NCI-H2196 (cell line): ENCODE measurements around the gene MTARC2.
A peak's percentile ranks its signal among the peaks of the same experiment; 100 is the strongest.
"Not testable (repeated sequence)": the region's sequence is repeated elsewhere in the genome, so short reads cannot be mapped to it uniquely, and the experiment has no call there.

Source experiments
- DNase-seq: peaks from one replicate; lab custom pipeline; 2025; ENCODE audit not compliant: unreplicated experiment; lab: John Stamatoyannopoulos, UW

Gene MTARC2

GRCh38 chr1:220732137-220732536, 16.0 kb upstream of the MTARC2 start:
- DNase-seq: peak; percentile 12

GRCh38 chr1:220732621-220733020, 15.5 kb upstream of the MTARC2 start:
- no peak for DNase-seq

- DNase-seq: peak; percentile 80
These were observed 15.0 kb upstream of the MTARC2 start for GRCh38 chr1:220733086-220733601.

GRCh38 chr1:220734571-220735326, 13.4 kb upstream of the MTARC2 start:
- DNase-seq: no peak

GRCh38 chr1:220736283-220736682, 11.8 kb upstream of the MTARC2 start:
- not testable (repeated sequence) for DNase-seq

GRCh38 chr1:220741349-220741748, 6.8 kb upstream of the MTARC2 start:
- no peak for DNase-seq

GRCh38 chr1:220741825-220742224, 6.3 kb upstream of the MTARC2 start:
- DNase-seq: no peak

GRCh38 chr1:220742520-220742919, 5.6 kb upstream of the MTARC2 start:
- DNase-seq: no peak

GRCh38 chr1:220746851-220747250, 1.3 kb upstream of the MTARC2 start:
- no peak for DNase-seq

- no peak for DNase-seq
These were observed 559 bp upstream of the MTARC2 start for GRCh38 chr1:220747437-220748088.

GRCh38 chr1:220748936-220749335, 814 bp downstream of the MTARC2 start:
- no peak for DNase-seq

- no peak for DNase-seq
These were observed 2.0 kb downstream of the MTARC2 start for GRCh38 chr1:220750131-220750515.

GRCh38 chr1:220751111-220751510, 3.0 kb downstream of the MTARC2 start:
- no peak for DNase-seq

GRCh38 chr1:220754212-220754917, 6.2 kb downstream of the MTARC2 start:
- DNase-seq: no peak

- DNase-seq: no peak
These were observed 6.8 kb downstream of the MTARC2 start for GRCh38 chr1:220754918-220755295.

GRCh38 chr1:220755309-220755708, 7.2 kb downstream of the MTARC2 start:
- DNase-seq: no peak

- no peak for DNase-seq
These were observed 9.3 kb downstream of the MTARC2 start for GRCh38 chr1:220757441-220757840.

- DNase-seq: no peak
These were observed 11.0 kb downstream of the MTARC2 start for GRCh38 chr1:220759147-220759546.

GRCh38 chr1:220761688-220762427, 13.7 kb downstream of the MTARC2 start:
- no peak for DNase-seq

- DNase-seq: no peak
These were observed 16.6 kb downstream of the MTARC2 start for GRCh38 chr1:220764757-220765156.
